Hepatocyte (in vitro differentiated cells): Measurements from ENCODE around the gene RBMX.

Experiments used
- EZH2 ChIP-seq: fragments of 200-600 bp; sonication (generic); IDR thresholded peaks from 2 replicates; pipeline ENCODE4 v1.6.1; 2016; ENCODE audit warnings: antibody characterized with exemption, mild to moderate bottlenecking, borderline replicate concordance
- TF ChIP-seq, protein P1 (sequence below): fragments of 200-600 bp; sonication (generic); IDR thresholded peaks from 2 replicates; pipeline ENCODE4 v1.5.1; 2016; ENCODE audit warnings: antibody characterized with exemption, mild to moderate bottlenecking; ENCODE audit not compliant: poor library complexity

DNA sequence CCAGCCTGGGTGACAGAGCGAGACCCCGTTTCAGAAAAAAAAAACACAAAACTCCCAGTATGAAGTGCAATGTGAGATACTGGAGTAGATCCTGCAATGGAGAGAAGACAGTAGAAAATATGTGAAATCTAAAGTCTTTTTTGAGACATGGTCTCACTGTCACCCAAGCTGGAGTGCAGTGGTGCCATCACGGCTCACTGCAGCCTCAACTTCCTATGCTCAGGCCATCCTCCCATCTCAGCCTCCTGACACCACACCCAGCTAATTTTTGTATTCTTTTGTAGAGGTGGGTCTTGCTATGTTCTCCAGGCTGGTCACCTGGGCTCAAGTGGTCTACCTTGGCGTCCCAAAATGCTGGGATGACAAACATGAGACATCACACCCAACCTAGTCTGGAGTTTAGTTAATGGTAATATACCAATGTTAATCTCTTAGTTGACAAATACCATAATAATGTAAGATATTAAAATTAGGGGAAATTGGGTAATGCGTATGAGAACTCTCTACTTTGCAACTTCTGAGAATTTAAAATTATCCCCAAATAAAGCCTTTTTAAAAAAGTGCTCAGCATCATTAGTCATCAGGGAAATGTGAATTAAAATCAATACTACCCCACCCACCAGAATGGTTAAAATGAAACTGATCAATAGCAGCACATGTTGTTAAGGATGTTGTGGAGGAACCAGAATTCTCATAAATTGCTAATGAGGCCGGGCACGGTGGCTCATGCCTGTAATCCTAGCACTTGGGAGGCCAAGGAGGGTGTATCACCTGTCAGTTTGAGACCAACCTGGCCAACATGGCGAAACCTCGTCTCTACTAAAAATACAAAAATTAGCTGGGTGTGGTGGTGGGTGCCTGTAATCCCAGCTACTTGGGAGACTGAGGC lies 15.0 kb downstream of the RBMX start:
- TF ChIP-seq, protein P1, sequence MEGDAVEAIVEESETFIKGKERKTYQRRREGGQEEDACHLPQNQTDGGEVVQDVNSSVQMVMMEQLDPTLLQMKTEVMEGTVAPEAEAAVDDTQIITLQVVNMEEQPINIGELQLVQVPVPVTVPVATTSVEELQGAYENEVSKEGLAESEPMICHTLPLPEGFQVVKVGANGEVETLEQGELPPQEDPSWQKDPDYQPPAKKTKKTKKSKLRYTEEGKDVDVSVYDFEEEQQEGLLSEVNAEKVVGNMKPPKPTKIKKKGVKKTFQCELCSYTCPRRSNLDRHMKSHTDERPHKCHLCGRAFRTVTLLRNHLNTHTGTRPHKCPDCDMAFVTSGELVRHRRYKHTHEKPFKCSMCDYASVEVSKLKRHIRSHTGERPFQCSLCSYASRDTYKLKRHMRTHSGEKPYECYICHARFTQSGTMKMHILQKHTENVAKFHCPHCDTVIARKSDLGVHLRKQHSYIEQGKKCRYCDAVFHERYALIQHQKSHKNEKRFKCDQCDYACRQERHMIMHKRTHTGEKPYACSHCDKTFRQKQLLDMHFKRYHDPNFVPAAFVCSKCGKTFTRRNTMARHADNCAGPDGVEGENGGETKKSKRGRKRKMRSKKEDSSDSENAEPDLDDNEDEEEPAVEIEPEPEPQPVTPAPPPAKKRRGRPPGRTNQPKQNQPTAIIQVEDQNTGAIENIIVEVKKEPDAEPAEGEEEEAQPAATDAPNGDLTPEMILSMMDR = no peak
- TF ChIP-seq EZH2 = no peak
